GM21786 (cell line): ENCODE measurements around the gene DGKQ.
"Not testable (repeated sequence)": the region's sequence is repeated elsewhere in the genome, so short reads cannot be mapped to it uniquely, and the experiment has no call there.

Experiments
- ATAC-seq: cut with Tn5 transposase; IDR thresholded peaks from one replicate; pipeline ENCODE4 v1.9.1; 2021; ENCODE audit not compliant: unreplicated experiment

DGKQ gene

DNA sequence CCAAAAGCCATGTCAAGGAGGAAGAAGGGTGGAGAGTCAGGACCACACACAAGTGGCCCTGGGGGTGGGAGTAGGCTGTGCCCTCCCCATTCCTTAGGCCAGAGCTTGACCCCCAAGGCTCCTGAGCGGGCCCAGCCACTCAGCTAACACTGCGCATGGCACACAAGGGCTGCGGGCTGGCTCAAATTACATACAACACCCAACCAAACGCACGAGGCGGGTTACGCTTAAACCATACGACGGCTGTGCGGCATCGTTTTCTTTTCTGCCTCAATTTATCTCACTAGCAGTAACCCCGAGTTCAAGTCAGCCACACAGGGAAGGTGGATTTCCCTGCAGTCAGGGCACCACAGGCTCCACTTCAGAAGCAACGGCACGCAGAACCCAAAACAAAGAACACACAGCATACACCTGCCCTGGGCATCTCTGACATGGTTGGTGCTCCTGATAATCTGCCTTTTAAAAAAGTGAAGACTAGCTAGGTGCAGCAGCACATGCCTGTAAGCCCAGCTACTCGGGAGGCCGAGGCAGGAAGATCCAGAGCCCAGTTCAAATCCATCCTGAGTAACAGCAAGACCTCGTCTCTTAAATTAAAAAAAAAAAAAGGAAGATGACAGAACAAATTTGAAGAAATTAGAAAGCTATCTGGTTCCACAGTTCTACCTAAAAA is 44.1 kb downstream of the DGKQ start:
- no peak for ATAC-seq

DNA sequence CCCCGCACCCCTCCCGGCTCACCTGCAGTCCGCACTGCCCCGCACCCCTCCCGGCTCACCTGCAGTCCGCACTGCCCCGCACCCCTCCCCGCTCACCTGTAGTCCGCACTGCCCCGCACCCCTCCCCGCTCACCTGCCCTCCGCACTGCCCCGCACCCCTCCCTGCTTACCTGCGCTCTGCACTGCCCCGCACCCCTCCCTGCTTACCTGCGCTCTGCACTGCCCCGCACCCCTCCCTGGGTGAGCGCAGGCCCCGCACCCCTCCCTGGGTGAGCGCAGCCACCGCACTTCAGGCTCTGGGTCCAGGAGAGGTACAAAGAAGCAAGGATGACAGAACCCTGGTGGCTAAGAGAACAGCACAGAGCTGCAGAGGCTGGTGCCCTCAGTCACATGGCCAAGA is 45.8 kb downstream of the DGKQ start:
- not testable (repeated sequence) for ATAC-seq

DNA sequence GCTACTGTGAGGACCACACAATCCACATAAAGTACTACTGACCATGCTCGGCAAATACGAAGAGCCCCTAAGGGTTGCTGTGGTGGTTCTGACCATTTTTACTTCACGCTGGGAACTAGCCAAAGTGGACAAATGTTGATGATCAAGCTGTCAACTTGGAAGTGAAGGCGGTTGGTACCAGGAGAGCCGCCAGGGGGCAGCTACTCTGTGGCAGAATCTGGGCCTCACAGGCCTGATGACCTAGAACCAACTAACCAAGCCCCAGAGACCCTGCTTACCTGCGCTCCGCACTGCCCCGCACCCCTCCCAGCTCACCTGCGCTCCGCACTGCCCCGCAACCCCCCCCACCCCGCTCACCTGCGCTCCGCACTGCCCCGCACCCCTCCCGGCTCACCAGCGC is 46.8 kb downstream of the DGKQ start:
- no peak for ATAC-seq

GRCh38 chr4:925771-926500 is 47.4 kb downstream of the DGKQ start:
- no peak for ATAC-seq

- ATAC-seq: no peak
These were observed 48.2 kb downstream of the DGKQ start for GRCh38 chr4:925171-925570.

- ATAC-seq: no peak
These were observed 49.0 kb downstream of the DGKQ start for GRCh38 chr4:924107-925096.

DNA sequence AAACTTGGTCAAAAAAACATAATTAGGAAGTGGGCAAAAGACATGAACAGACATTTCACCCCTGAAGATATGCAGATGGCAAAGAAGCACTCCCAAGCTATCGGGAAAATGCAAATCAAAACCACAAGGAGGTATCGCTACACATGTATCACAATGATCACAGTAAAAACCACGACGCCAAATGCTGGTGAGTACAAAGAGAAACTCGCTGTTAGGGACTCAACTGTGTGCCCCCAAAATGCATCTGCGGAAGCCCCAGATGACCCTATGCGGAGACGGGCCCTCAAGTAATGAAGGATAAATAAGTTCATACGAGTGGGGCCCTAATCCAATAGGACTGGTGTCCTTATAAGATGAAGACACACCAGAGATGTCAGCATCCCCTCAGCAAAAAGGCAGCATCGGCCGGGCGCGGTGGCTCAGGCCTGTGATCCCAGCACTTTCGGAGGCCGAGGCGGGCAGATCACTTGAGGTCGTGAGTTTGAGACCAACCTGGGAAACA is 51.5 kb downstream of the DGKQ start:
- ATAC-seq: no peak

- not testable (repeated sequence) for ATAC-seq
These were observed 54.2 kb downstream of the DGKQ start for GRCh38 chr4:919004-919680.

DNA sequence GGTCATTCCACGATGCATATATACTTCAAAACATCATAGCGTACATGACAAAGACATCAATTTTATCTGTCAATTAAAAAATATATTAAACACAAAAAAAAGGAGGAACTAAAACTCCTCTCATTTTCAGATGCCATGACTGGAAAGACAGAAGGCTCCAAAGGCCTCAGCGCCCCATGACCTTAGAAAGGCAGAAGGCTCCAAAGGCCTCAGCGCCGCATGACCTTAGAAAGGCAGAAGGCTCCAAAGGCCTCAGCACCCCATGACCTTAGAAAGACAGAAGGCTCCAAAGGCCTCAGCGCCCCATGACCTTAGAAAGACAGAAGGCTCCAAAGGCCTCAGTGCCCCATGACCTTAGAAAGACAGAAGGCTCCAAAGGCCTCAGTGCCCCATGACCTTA is 54.8 kb downstream of the DGKQ start:
- not testable (repeated sequence) for ATAC-seq

GRCh38 chr4:917992-918391 is 55.4 kb downstream of the DGKQ start:
- ATAC-seq: no peak

DNA sequence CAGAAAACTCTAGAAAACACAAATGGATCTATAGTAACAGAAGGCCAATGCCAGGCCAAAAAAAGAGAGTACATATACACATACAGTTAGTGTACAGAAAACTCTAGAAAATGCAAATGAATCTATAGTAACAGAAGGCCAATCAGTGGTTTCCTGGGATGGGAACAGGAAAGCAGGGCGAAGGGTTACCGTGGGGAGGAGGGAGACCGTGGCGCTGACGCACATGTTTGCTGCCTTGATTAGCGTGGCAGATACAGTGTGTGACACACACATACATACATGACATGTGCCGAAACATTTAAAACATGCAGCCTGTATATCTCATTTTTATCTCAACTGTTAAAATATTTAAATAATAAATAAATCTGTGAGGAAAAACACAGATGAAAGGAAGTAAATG is 55.9 kb downstream of the DGKQ start:
- no peak for ATAC-seq

- no peak for ATAC-seq
These were observed 57.8 kb downstream of the DGKQ start for GRCh38 chr4:915595-915994.

- ATAC-seq: no peak
These were observed 58.3 kb downstream of the DGKQ start for GRCh38 chr4:915041-915474.

- ATAC-seq: no peak
These were observed 58.8 kb downstream of the DGKQ start for GRCh38 chr4:914531-914930.

DNA sequence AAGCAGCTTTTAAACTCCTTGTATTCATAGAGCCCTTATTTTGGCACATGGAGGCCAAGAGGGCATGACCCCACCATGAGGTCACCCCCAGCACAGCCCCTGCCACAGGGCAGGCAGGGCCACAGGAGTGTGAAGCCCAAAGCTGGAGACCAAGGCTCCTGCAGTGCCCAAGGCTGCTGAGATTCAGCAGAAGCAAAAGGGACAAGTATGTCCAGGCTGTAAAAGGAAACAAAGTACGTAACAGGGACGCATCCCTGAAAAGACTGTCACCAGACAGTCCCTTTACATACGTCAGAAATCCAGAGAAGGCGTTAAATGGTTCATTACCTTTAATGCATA is 60.1 kb downstream of the DGKQ start:
- no peak for ATAC-seq

GRCh38 chr4:912548-913279 is 60.7 kb downstream of the DGKQ start:
- no peak for ATAC-seq

DNA sequence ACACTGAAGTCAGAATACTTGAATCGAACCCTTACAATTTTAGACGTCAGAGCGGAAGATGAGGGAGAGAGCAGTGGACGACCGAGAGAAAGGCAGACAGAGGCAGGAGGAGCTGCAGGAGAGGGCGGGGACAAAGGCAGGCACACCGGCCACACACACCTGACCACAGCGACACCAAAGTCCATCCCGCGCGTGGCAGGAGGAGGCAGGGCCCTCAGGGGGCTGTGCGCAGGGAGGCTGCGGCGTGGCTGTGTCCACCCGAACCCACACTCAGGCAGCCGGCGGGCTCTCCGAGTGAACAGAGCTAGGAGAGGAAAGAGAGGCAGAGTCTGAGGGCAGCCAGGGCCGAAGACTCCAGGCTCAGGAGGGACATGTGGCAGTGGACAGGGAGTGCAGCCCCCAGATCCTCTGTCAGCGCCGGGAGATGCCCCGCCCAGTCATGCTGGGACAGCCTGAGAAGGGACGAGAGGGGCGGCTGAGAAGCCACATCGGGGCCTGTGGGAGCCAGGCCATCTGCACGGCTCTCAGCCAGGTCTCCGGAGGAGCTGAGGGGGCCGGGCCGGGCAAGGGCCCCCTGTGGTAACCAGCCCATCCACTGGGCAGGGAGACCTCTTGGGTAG is 61.4 kb downstream of the DGKQ start:
- no peak for ATAC-seq

DNA sequence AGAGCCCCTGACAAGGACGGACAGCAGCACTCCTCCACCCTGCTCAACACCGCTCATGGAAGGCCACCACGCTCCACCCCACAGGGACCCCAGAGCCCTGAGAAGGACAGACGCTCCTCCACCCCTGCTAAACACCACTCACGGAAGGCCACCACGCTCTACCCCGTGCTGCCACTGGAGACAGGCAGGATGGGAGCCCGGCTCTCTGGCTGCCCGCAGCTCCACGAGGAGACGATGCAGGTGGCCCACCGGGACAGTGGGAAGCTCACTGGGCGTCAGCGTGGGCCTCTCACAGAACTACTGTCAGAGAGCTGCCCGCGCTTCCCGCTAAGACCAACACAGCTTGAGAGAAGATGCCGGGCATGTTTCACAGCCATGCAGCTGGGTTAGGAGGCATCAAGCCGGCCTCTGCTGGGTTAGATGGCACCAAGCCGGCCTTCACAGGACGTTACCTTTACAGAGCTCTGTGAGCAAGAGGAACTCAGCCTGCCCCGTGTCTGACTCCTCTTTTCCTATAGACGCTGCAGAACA is 62.1 kb downstream of the DGKQ start:
- ATAC-seq: no peak

DNA sequence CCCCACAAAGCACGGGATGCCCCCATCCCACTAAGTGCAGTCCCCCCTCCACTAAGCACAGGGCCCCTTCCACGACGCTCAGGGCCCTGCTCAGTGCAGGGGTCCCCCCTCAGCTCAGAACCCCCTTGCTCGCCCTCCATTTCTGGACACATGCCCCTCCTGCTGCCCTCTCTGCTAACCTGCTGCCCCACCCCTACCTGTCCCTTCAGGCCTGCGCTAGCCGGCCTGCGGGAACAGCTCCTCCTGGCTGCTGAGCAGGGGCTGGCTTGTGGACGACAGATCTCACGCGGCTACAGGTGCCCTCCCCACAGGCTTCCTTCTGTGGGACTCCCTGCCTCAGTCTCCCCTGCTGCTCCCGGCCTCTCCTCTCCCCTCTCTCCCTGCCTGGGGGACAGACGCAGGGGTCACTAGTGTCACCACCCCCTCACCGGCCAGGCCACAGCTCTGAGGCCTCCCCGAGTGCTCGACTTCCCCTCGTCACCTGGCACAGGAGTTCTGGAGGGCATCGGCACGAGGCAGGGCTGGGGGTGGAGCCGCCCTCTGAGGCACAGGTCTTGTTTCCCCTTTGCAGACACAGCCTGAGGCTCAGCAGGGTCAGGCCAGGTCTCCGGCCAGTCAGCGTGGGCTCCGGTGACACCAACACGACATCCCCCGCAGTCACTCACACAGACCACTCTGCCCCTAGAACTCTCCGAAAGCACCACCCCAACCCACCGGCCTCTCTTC is 62.8 kb downstream of the DGKQ start:
- ATAC-seq: no peak
